GM12874 (cell line): ENCODE results near the gene HS6ST2.

Experiments
- TF ChIP-seq, protein P1 (sequence below): IDR thresholded peaks from 2 replicates; pipeline ENCODE4 v1.5.1; 2011; ENCODE audit warnings: low read depth, mild to moderate bottlenecking, control low read depth, low read length, moderate library complexity; ENCODE audit not compliant: insufficient read depth

HS6ST2 gene

DNA sequence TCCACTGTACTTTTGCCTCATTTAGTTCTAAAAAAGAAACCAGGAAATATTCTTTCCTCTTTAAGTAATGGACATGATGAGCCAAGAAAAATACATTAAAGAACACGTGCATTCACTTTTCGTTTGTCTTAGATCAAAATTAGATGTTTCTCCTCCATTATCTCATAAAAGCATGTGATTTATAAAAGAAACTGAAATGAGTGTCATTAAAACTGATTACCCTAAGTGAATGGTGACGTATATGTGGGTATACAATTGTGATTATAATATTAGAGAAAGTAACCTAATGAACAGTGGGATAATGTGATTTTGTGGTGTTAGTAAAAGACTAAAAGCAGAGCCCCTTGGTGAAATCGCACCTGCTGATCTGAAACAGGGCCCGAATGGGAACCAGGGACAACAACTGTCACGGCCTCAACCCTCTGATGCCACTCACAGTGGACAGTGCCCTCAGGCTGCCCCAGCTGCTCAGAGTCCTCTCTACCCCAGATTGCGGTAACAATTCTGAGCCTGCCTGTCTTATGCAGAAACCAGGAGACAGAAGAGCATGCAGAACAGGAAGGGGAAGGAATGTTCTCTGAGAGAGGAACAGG, 25.7 kb upstream of the HS6ST2 start:
- TF ChIP-seq, protein P1, sequence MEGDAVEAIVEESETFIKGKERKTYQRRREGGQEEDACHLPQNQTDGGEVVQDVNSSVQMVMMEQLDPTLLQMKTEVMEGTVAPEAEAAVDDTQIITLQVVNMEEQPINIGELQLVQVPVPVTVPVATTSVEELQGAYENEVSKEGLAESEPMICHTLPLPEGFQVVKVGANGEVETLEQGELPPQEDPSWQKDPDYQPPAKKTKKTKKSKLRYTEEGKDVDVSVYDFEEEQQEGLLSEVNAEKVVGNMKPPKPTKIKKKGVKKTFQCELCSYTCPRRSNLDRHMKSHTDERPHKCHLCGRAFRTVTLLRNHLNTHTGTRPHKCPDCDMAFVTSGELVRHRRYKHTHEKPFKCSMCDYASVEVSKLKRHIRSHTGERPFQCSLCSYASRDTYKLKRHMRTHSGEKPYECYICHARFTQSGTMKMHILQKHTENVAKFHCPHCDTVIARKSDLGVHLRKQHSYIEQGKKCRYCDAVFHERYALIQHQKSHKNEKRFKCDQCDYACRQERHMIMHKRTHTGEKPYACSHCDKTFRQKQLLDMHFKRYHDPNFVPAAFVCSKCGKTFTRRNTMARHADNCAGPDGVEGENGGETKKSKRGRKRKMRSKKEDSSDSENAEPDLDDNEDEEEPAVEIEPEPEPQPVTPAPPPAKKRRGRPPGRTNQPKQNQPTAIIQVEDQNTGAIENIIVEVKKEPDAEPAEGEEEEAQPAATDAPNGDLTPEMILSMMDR, result no peak

DNA sequence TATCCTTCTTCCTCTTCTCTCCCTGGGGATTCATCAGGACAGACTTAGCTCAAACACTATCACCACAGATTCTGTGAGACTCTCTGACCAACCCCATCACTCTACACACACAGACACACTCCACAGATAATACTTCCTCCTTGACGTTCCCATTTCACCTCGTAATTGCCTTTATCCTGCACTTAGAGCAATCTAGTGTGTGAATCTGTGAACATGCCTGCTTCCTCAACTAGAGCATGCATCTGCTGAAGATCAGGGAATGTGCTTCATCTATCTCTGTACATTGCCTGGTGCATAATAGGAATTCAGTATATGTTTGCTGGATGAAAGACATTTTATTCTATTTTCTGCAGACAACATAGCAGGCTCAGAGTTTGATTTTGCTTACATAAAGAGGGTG, 25.1 kb upstream of the HS6ST2 start:
- TF ChIP-seq, protein P1, result no peak

DNA sequence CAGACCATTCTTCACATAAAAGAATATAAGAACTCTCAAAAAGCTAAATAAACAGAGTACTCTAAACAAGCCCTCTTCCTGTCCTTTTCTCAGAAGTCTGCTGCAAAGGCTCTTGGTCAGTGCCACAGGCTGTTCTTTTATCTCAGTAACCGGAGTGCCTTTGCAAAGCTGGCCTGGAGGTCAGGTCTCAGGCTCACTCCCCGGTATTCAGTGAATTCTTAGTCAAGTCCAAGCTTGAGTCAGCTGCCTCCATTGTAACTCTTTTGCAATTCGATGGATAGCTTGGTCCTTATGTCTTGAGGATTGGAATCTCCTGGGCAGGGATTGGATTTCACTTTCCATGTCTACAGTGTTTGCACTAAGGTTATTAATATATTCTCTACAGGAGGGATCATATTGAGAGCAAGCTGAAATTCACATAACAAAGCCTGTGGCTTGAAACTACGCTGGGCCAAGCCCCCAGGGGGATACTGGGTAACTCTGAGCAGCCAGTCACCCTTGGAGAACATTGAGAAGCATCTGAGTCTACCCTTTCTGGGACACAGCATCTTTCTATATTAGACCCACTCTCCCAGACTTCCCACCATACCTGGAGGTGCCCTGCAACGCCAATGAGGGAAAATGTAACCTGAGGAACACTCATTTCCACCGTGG, 10.0 kb upstream of the HS6ST2 start:
- TF ChIP-seq, protein P1, result no peak

DNA sequence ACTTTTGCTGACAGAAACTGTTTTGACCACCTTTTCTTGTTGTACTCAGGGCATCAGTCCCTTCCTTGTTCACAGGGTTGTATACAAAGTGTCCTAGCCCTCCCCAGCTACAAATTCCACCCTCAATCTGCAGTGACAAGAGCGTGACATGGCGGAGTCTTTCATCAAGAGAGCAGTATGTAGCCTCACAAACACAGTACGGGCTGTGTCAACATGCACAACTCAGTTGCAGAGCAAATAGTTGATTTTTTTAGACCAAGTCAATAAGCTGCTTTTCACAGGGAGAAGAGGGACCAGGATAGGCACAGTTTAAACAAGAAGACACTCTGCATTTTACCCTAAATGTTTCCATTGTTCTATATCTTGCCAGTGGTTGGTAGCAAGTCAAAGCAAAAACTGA, 8.6 kb upstream of the HS6ST2 start:
- TF ChIP-seq, protein P1, result no peak

DNA sequence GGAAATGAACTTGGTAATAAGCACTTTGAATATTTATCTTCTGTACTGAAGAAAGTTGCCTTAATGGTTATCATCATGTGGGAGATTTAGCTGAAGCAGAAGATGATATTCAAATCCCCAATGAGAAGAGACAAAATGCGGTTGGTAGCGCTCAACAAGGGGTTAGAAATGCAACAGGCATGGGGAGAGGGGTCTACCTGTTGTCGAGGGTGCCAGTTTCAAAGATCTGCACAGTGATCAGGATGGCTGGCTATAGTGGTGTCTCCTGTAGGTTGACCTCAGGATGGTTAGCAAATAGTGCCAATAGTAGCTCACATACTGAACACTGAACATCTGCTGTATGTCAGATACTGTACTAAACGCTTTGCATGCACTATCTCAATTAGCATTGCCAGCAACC, 7.0 kb upstream of the HS6ST2 start:
- TF ChIP-seq, protein P1, result no peak

DNA sequence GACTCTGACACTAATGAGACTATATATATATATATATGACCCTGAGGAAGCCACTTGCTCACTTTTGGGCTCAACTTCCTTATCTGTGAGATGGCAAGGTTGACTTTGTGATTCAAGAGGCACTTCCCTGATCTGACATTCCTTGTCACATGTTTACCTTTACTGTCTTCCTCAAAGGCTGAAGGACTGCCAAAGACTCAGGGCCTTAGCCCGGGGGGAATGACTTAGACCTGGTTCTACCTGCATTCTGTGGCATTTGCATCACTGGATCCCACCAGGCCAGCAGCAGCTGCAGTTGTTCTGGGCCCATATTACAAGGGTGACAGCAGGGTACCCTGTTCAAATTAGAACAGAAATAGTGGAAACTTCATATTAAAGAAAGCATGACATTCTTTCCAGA, 3.1 kb upstream of the HS6ST2 start:
- TF ChIP-seq, protein P1, result no peak

DNA sequence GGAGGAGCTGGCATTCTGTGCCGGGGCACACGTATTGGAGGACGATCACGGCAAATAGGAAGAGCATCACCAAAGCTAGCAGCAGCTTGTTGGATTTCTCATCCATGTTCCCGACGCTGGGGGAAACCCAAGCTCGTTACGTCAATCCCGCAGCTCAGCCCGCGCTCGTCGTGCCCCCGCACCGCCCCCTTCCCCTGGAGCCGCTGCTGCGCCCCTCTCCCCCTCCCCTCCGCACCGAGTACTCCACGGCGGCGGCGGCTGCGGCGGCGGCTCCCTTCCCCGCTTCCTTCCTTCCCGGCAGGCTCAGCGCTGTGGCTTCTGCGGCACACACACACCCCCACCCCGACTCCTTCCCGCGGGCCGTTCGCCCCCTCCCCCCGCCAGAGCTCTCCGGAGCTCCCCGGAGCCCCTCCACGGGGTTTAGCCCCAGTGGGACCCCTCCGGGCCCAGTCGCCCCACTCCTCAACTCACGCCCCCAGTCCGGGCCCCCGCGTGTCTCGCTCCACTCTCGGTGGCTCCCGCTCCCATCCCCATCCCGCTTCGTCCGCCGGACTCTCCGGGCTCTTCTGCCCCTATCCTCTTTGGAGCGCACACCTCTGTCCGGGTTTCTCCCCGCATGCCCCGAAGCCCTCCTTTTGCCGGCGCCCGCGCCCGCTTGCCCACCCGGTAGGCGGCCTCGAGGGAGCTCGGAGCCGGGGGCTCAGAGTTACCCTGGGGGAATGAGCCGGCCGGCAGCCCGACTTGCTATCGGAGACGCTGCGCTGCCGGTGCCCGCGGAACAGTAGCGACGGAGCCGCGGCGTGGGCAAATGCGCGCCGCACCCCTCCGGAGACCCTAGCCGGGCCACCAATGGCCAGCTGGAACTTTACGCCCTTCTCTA, 978 bp downstream of the HS6ST2 start:
- TF ChIP-seq, protein P1, result no peak
